A673 (cell line): ENCODE results near the gene DNMT3A. TPM values are rescaled to one million over a fixed set of nuclear protein-coding genes. Genes with fewer than 3 reads are reported as not detected.

ENCODE experiments used
- BruUV-seq: library from RNA; stranded (reverse); fragments of 400-500 nt; replicated peaks from 2 replicates; lab custom pipeline; 2021; lab: Mats Ljungman, UMichigan
- CTCF ChIA-PET: fragments of 300-600 bp; sonication (Branson Sonifier 250); formaldehyde crosslinking; loops from one replicate; lab custom pipeline; 2022; ENCODE audit warnings: antibody characterized with exemption; lab: Charles Lee
- POLR2A ChIA-PET: fragments of 300-600 bp; sonication (Branson Sonifier 250); formaldehyde crosslinking; loops from one replicate; lab custom pipeline; 2022; ENCODE audit warnings: antibody characterized with exemption; ENCODE audit not compliant: low non-redundant PET; lab: Charles Lee
- DNase-seq: peaks from one replicate; pipeline ENCODE4 v3.0.0-alpha.2; 2015; ENCODE audit warnings: low spot score
- H3K27ac ChIP-seq: fragments of 200-600 bp; sonication (generic); 2 replicates; pipeline ENCODE4 v1.5.1; 2016; ENCODE audit warnings: mixed run types, low read depth, mild to moderate bottlenecking, mixed read lengths, antibody characterized with exemption, low read length; ENCODE audit not compliant: poor library complexity, severe bottlenecking
- H3K27me3 ChIP-seq: fragments of 200-600 bp; sonication (generic); replicated peaks from 2 replicates; pipeline ENCODE4 v1.6.1; 2017; ENCODE audit warnings: mixed run types, low read depth, mild to moderate bottlenecking, mixed read lengths, antibody characterized with exemption, low read length; ENCODE audit not compliant: insufficient read depth, poor library complexity
- H3K36me3 ChIP-seq: fragments of 200-600 bp; sonication (generic); 2 replicates; pipeline ENCODE4 v1.6.1; 2016; ENCODE audit warnings: mixed run types, mild to moderate bottlenecking, mixed read lengths, antibody characterized with exemption, low read length; ENCODE audit not compliant: insufficient read depth, poor library complexity, severe bottlenecking
- H3K4me1 ChIP-seq: fragments of 200-600 bp; sonication (generic); 2 replicates; pipeline ENCODE4 v1.6.1; 2017; ENCODE audit warnings: mixed run types, mild to moderate bottlenecking, mixed read lengths, antibody characterized with exemption, low read length; ENCODE audit not compliant: insufficient read depth, poor library complexity, severe bottlenecking
- H3K4me3 ChIP-seq: fragments of 200-600 bp; sonication (generic); 2 replicates; pipeline ENCODE4 v1.5.1; 2016; ENCODE audit warnings: low read depth, mixed run types, mild to moderate bottlenecking, mixed read lengths, low read length; ENCODE audit not compliant: poor library complexity, severe bottlenecking
- H3K9me3 ChIP-seq: fragments of 200-600 bp; sonication (generic); 2 replicates; pipeline ENCODE4 v1.6.1; 2016; ENCODE audit warnings: mixed run types, low read depth, mild to moderate bottlenecking, mixed read lengths, antibody characterized with exemption, low read length; ENCODE audit not compliant: poor library complexity, severe bottlenecking
- CTCF ChIP-seq: fragments of 300-800, 200-600 bp; sonication (generic); conservative IDR thresholded peaks from 2 replicates; pipeline ENCODE4 v1.5.1; 2017; ENCODE audit warnings: low read depth, mild to moderate bottlenecking, antibody characterized with exemption, low read length, moderate library complexity, mixed read lengths
- EZH2 ChIP-seq: fragments of 200-600 bp; sonication (generic); IDR thresholded peaks from 2 replicates; pipeline ENCODE4 v1.6.1; 2017; ENCODE audit warnings: borderline replicate concordance, low read depth, mild to moderate bottlenecking, mixed read lengths, antibody characterized with exemption, low read length; ENCODE audit not compliant: poor library complexity, severe bottlenecking
- intact Hi-C: fragments of 100-400 bp; cut with micrococcal nuclease; formaldehyde crosslinking; loops from one replicate; pipeline ENCODE4 v1.10.0; 2022; ENCODE audit not compliant: unreplicated experiment
- total RNA-seq: library from RNA; stranded (reverse); gene quantifications from 2 replicates; pipeline ENCODE4 v1.2.3, GENCODE V29; 2021

DNMT3A gene
- total RNA-seq, 1 experiment from 2014 or later: 109 TPM

- no peak for TF ChIP-seq EZH2
- ChIA-PET CTCF (no interaction called here), POLR2A (no interaction called here)
- DNase-seq: no peak
- Histone ChIP-seq H3K4me1 (no peaks in the 10 kb centered on the region), H3K27ac (no peak overlapping the region), H3K36me3 (peaks cover 19% of the 10 kb centered on the region), H3K27me3 (no peaks in the 10 kb centered on the region), H3K4me3 (no peak overlapping the region), H3K9me3 (peaks cover 16% of the 10 kb centered on the region)
- BruUV-seq: no TSS peak
- intact Hi-C loops: no loop called here
Measured at GRCh38 chr2:25324251-25324650, 17.5 kb downstream of the DNMT3A start.

GRCh38 chr2:25323610-25324189 lies 18.0 kb downstream of the DNMT3A start:
- Histone ChIP-seq H3K36me3 (peaks cover 19% of the 10 kb centered on the region), H3K27ac (no peak overlapping the region), H3K27me3 (no peaks in the 10 kb centered on the region), H3K9me3 (peaks cover 16% of the 10 kb centered on the region), H3K4me1 (no peaks in the 10 kb centered on the region), H3K4me3 (no peak overlapping the region)
- BruUV-seq: no TSS peak
- ChIA-PET CTCF (no interaction called here), POLR2A (no interaction called here)
- intact Hi-C loops: no loop called here
- DNase-seq: no peak
- TF ChIP-seq EZH2 (no peak), CTCF (no peak)

GRCh38 chr2:25323042-25323514 lies 18.6 kb downstream of the DNMT3A start:
- H3K27ac ChIP-seq: no peak overlapping the region
- CTCF ChIA-PET: interaction anchor here (0.5 kb wide), 1 partner anchor 12 kb away, joined by 3 read pairs; no protein-coding TSS in a partner anchor
- no peak for TF ChIP-seq CTCF
- TF ChIP-seq EZH2: no peak

More at GRCh38 chr2:25323042-25323514, 18.6 kb downstream of the DNMT3A start:
- BruUV-seq: no TSS peak
- Histone ChIP-seq H3K4me3 (no peak overlapping the region), H3K27me3 (no peaks in the 10 kb centered on the region), H3K4me1 (no peaks in the 10 kb centered on the region), H3K9me3 (peaks cover 16% of the 10 kb centered on the region), H3K36me3 (peaks cover 19% of the 10 kb centered on the region)
- POLR2A ChIA-PET: no interaction called here
- no peak for DNase-seq
- intact Hi-C loops: no loop called here
